Activated CD4-positive, alpha-beta memory T cell treated with anti-CD3 and anti-CD28 coated beads, Interleukin-2, amount 10 ng/mL, durations not matched to agents 7 days and 5 days (primary cell): Measurements from ENCODE around the gene ETV2. TPM values are rescaled to one million over a fixed set of nuclear protein-coding genes. Genes with fewer than 3 reads are reported as not detected.
"Not testable (repeated sequence)": the region's sequence is repeated elsewhere in the genome, so short reads cannot be mapped to it uniquely, and the experiment has no call there.

Experiments
- CTCF ChIA-PET: fragments of 350-600 bp; sonication (Branson Sonifier 250); formaldehyde crosslinking; loops from one replicate; lab custom pipeline; 2021; ENCODE audit warnings: antibody characterized with exemption, inconsistent platforms; lab: Charles Lee
- POLR2A ChIA-PET: fragments of 350-600 bp; sonication (Branson Sonifier 250); formaldehyde crosslinking; loops from one replicate; lab custom pipeline; 2021; ENCODE audit warnings: antibody characterized with exemption; lab: Charles Lee
- DNase-seq: peaks from one replicate; pipeline ENCODE4 v3.0.0-alpha.2; 2020
- H3K27ac Mint-ChIP-seq: one replicate; pipeline ENCODE4 v1.8.0; 2021; ENCODE audit warnings: mild to moderate bottlenecking, mixed read lengths
- H3K27me3 Mint-ChIP-seq: one replicate; pipeline ENCODE4 v1.8.0; 2021; ENCODE audit warnings: mixed read lengths
- H3K36me3 Mint-ChIP-seq: one replicate; pipeline ENCODE4 v1.8.0; 2021; ENCODE audit warnings: low read depth, mixed read lengths
- H3K4me1 Mint-ChIP-seq: one replicate; pipeline ENCODE4 v1.8.0; 2021; ENCODE audit warnings: mixed read lengths
- H3K4me3 Mint-ChIP-seq: one replicate; pipeline ENCODE4 v1.8.0; 2021; ENCODE audit warnings: mild to moderate bottlenecking, mixed read lengths
- H3K9me3 Mint-ChIP-seq: one replicate; pipeline ENCODE4 v1.8.0; 2021; ENCODE audit warnings: mixed read lengths
- total RNA-seq, 2 experiments: library from RNA; stranded (reverse); gene quantifications; one replicate each; pipeline ENCODE4 v1.2.3, GENCODE V29; 2021

ETV2 gene
- total RNA-seq, 2 experiments from 2014 or later, result 0.65 to 0.96 TPM

GRCh38 chr19:35645680-35646511 is 4.4 kb downstream of the ETV2 start:
- CTCF ChIA-PET, result no interaction called here
- H3K4me1 Mint-ChIP-seq, result peaks cover 60% of the 10 kb centered on the region
- no peaks in the 10 kb centered on the region for H3K9me3 Mint-ChIP-seq
- H3K27me3 Mint-ChIP-seq, result no peaks in the 10 kb centered on the region
- peaks cover 12% of the 10 kb centered on the region for H3K36me3 Mint-ChIP-seq
- POLR2A ChIA-PET, result interaction anchor here (1.1 kb wide), 1 partner anchor 33 kb away, joined by 3 read pairs; the partner anchor contains the start of gene HAUS5
- no peak overlapping the region for H3K4me3 Mint-ChIP-seq
- H3K27ac Mint-ChIP-seq, result no peak overlapping the region
- DNase-seq, result no peak

- ChIA-PET CTCF (interaction anchor here (0.8 to 1.6 kb wide), 12 partner anchors 9 to 138 kb away, joined by 3 to 11 read pairs (median 4); partner anchors contain the start of genes HAUS5, PSENEN and U2AF1L4), POLR2A (interaction anchor here (0.9 to 2.3 kb wide), 18 partner anchors 9 to 971 kb away, joined by 3 to 14 read pairs (median 5); partner anchors contain the start of genes ALKBH6, HAUS5, WDR62 and ZNF302)
- peak; percentile 95 for DNase-seq
- H3K27me3 Mint-ChIP-seq, result no peaks in the 10 kb centered on the region
- peak within 1 kb of the TSS; percentile 85 for H3K27ac Mint-ChIP-seq
- H3K4me1 Mint-ChIP-seq, result peaks cover 50% of the 10 kb centered on the region
- no peaks in the 10 kb centered on the region for H3K9me3 Mint-ChIP-seq
- H3K4me3 Mint-ChIP-seq, result peak within 1 kb of the TSS; percentile 99
- peaks cover 24% of the 10 kb centered on the region for H3K36me3 Mint-ChIP-seq
Observed at GRCh38 chr19:35648017-35648961, 6.7 kb downstream of the ETV2 start, which contains the start of gene COX6B1. COX6B1 (plus strand) TSS chr19:35648323; CDS start chr19:35651244, 2,921 bp downstream.

- no peak overlapping the region for H3K4me3 Mint-ChIP-seq
- no peak for DNase-seq
- H3K27ac Mint-ChIP-seq, result no peak overlapping the region
- POLR2A ChIA-PET, result interaction anchor here (1.1 kb wide), 2 partner anchors 9 to 38 kb away, joined by 3 read pairs; partner anchors contain the start of gene HAUS5
- peaks cover 39% of the 10 kb centered on the region for H3K36me3 Mint-ChIP-seq
- H3K4me1 Mint-ChIP-seq, result peaks cover 42% of the 10 kb centered on the region
- CTCF ChIA-PET, result no interaction called here
- H3K9me3 Mint-ChIP-seq, result no peaks in the 10 kb centered on the region
- H3K27me3 Mint-ChIP-seq, result no peaks in the 10 kb centered on the region
Observed at GRCh38 chr19:35650581-35650980, 9.0 kb downstream of the ETV2 start.

GRCh38 chr19:35654828-35655227 is 13.3 kb downstream of the ETV2 start:
- not testable (repeated sequence) for H3K9me3 Mint-ChIP-seq, H3K27ac Mint-ChIP-seq, H3K27me3 Mint-ChIP-seq, H3K4me3 Mint-ChIP-seq, DNase-seq
- ChIA-PET CTCF (interaction anchor here (0.6 kb wide), 1 partner anchor 51 kb away, joined by 4 read pairs; no protein-coding TSS in a partner anchor), POLR2A (interaction anchor here (1.3 kb wide), 1 partner anchor 11 kb away, joined by 3 read pairs; no protein-coding TSS in a partner anchor)
- Mint-ChIP-seq H3K36me3 (peaks cover 59% of the 10 kb centered on the region), H3K4me1 (peaks cover 20% of the 10 kb centered on the region)

GRCh38 chr19:35655600-35655999 is 14.1 kb downstream of the ETV2 start:
- Mint-ChIP-seq H3K9me3 (no peaks in the 10 kb centered on the region), H3K4me1 (peaks cover 17% of the 10 kb centered on the region), H3K27me3 (no peaks in the 10 kb centered on the region), H3K4me3 (no peak overlapping the region), H3K27ac (no peak overlapping the region), H3K36me3 (peaks cover 61% of the 10 kb centered on the region)
- ChIA-PET CTCF (no interaction called here), POLR2A (no interaction called here)
- DNase-seq, result no peak

- Mint-ChIP-seq H3K27ac (no peak overlapping the region), H3K27me3 (no peaks in the 10 kb centered on the region), H3K4me3 (no peak overlapping the region), H3K9me3 (no peaks in the 10 kb centered on the region), H3K4me1 (peaks cover 9% of the 10 kb centered on the region), H3K36me3 (peaks cover 59% of the 10 kb centered on the region)
- ChIA-PET POLR2A (interaction anchor here (1.4 kb wide), 1 partner anchor 8 kb away, joined by 4 read pairs; the partner anchor contains the start of gene COX6B1), CTCF (interaction anchor here (0.8 kb wide), 1 partner anchor 9 kb away, joined by 3 read pairs; the partner anchor contains the start of gene COX6B1)
- DNase-seq, result no peak
Observed at GRCh38 chr19:35656700-35657099, 15.2 kb downstream of the ETV2 start.

GRCh38 chr19:35657904-35658700 is 16.6 kb downstream of the ETV2 start:
- CTCF ChIA-PET, result interaction anchor here (0.7 to 1.6 kb wide), 2 partner anchors 9 to 225 kb away, joined by 3 read pairs; no protein-coding TSS in a partner anchor

GRCh38 chr19:35661995-35662340 is 20.4 kb downstream of the ETV2 start:
- POLR2A ChIA-PET, result interaction anchor here (2.0 kb wide), 1 partner anchor 14 kb away, joined by 7 read pairs; the partner anchor contains the start of gene COX6B1
- peaks cover 32% of the 10 kb centered on the region for H3K36me3 Mint-ChIP-seq

More at GRCh38 chr19:35657904-35658700, 16.6 kb downstream of the ETV2 start:
- no peaks in the 10 kb centered on the region for H3K9me3 Mint-ChIP-seq
- peaks cover 5% of the 10 kb centered on the region for H3K4me1 Mint-ChIP-seq
- POLR2A ChIA-PET, result no interaction called here
- DNase-seq, result no peak
- H3K27me3 Mint-ChIP-seq, result no peaks in the 10 kb centered on the region
- H3K27ac Mint-ChIP-seq, result no peak overlapping the region
- H3K4me3 Mint-ChIP-seq, result no peak overlapping the region
- H3K36me3 Mint-ChIP-seq, result peaks cover 56% of the 10 kb centered on the region

GRCh38 chr19:35663981-35664380 is 22.4 kb downstream of the ETV2 start:
- POLR2A ChIA-PET, result interaction anchor here (0.6 to 1.7 kb wide), 3 partner anchors 8 to 40 kb away, joined by 3 to 4 read pairs (median 3); no protein-coding TSS in a partner anchor
- H3K27me3 Mint-ChIP-seq, result peaks cover 5% of the 10 kb centered on the region
- no peak overlapping the region for H3K27ac Mint-ChIP-seq
- H3K36me3 Mint-ChIP-seq, result peaks cover 18% of the 10 kb centered on the region
- no peak for DNase-seq
- no peaks in the 10 kb centered on the region for H3K4me1 Mint-ChIP-seq
- H3K4me3 Mint-ChIP-seq, result no peak overlapping the region
- CTCF ChIA-PET, result interaction anchor here (0.9 kb wide), 1 partner anchor 16 kb away, joined by 4 read pairs; the partner anchor contains the start of gene COX6B1
- no peaks in the 10 kb centered on the region for H3K9me3 Mint-ChIP-seq

More at GRCh38 chr19:35661995-35662340, 20.4 kb downstream of the ETV2 start:
- CTCF ChIA-PET, result interaction anchor here (1.5 kb wide), 1 partner anchor 31 kb away, joined by 5 read pairs; no protein-coding TSS in a partner anchor
- H3K27ac Mint-ChIP-seq, result no peak overlapping the region
- DNase-seq, result no peak
- H3K4me3 Mint-ChIP-seq, result no peak overlapping the region
- no peaks in the 10 kb centered on the region for H3K4me1 Mint-ChIP-seq
- H3K9me3 Mint-ChIP-seq, result no peaks in the 10 kb centered on the region
- H3K27me3 Mint-ChIP-seq, result no peaks in the 10 kb centered on the region

GRCh38 chr19:35665157-35665556 is 23.6 kb downstream of the ETV2 start:
- no peak overlapping the region for H3K27ac Mint-ChIP-seq
- no peaks in the 10 kb centered on the region for H3K4me1 Mint-ChIP-seq
- ChIA-PET POLR2A (no interaction called here), CTCF (no interaction called here)
- no peak for DNase-seq
- no peaks in the 10 kb centered on the region for H3K9me3 Mint-ChIP-seq
- H3K27me3 Mint-ChIP-seq, result peaks cover 14% of the 10 kb centered on the region
- peaks cover 11% of the 10 kb centered on the region for H3K36me3 Mint-ChIP-seq
- H3K4me3 Mint-ChIP-seq, result no peak overlapping the region

- peaks cover 15% of the 10 kb centered on the region for H3K27me3 Mint-ChIP-seq
- no peak for DNase-seq
- H3K9me3 Mint-ChIP-seq, result no peaks in the 10 kb centered on the region
- peaks cover 11% of the 10 kb centered on the region for H3K36me3 Mint-ChIP-seq
- CTCF ChIA-PET, result no interaction called here
- POLR2A ChIA-PET, result no interaction called here
- no peak overlapping the region for H3K27ac Mint-ChIP-seq
- no peaks in the 10 kb centered on the region for H3K4me1 Mint-ChIP-seq
- no peak overlapping the region for H3K4me3 Mint-ChIP-seq
Observed at GRCh38 chr19:35665604-35666003, 24.1 kb downstream of the ETV2 start.
